HG03280 (cell line): ENCODE measurements around the gene SLN.

Experiments used
- ATAC-seq: cut with Tn5 transposase; IDR thresholded peaks from one replicate; pipeline ENCODE4 v1.9.1; 2021; ENCODE audit warnings: mild to moderate bottlenecking, moderate library complexity; ENCODE audit not compliant: unreplicated experiment

The SLN gene

GRCh38 chr11:107688322-107688918 is 23.4 kb downstream of the SLN start:
- ATAC-seq = no peak

- no peak for ATAC-seq
Observed at GRCh38 chr11:107683807-107684206, 28.0 kb downstream of the SLN start.

- ATAC-seq = no peak
Observed at GRCh38 chr11:107683061-107683460, 28.8 kb downstream of the SLN start.

DNA sequence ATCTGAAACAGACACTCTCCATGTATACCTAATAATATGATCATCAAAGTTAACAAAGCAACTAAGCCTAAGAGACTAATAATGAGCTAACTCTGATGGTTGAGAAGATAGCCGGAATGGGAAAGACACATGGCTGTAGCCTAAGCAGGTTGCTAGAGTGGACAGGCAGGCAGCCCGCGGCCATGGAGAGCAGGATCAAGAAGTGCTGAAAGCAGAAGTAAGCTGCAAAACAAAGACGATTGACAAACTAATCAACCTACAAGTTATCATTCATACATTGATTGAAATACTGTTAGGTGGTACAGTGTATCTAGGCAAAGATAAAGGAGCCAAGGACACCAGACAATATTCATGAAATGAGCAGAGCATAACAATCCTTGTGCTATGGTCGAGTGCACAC is 29.3 kb downstream of the SLN start:
- ATAC-seq = no peak

GRCh38 chr11:107682171-107682570 is 29.7 kb downstream of the SLN start:
- ATAC-seq = no peak

DNA sequence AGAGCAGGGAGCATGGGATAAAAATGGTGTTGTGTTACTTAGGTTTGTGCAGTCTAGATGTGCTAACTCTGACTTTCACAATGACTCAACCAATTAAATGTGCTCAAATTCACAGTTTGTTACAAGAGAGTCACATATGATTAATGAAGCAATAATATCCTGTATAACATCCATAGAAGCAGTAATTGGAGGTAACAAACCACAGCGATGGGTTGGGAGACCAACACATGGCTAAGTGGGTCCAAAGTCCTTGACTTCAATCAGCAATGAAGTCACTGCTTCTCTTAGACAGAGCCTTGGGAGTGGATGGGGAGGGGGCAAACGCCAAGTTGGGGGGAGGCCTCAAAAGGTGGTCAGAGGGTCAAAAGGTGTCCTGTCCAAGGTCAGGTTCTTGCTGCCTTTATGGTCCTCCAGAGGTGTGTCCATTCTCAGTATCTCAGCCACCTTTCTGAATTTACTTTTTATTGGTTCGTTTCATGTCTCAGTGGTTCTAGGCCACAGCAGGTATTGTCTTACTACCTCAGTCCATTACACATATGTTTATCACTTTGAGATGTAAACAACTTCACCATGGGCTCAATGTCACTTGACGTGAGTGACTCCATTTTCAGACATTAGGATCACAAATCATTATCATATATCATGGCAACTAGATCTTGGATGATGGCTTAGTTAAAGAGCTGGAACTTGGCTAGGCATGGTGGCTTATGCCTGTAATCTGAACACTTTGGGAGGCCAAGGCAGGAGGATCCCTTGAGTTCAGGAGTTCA is 32.4 kb downstream of the SLN start:
- ATAC-seq = no peak

- no peak for ATAC-seq
Observed at GRCh38 chr11:107678632-107678971, 33.3 kb downstream of the SLN start.

DNA sequence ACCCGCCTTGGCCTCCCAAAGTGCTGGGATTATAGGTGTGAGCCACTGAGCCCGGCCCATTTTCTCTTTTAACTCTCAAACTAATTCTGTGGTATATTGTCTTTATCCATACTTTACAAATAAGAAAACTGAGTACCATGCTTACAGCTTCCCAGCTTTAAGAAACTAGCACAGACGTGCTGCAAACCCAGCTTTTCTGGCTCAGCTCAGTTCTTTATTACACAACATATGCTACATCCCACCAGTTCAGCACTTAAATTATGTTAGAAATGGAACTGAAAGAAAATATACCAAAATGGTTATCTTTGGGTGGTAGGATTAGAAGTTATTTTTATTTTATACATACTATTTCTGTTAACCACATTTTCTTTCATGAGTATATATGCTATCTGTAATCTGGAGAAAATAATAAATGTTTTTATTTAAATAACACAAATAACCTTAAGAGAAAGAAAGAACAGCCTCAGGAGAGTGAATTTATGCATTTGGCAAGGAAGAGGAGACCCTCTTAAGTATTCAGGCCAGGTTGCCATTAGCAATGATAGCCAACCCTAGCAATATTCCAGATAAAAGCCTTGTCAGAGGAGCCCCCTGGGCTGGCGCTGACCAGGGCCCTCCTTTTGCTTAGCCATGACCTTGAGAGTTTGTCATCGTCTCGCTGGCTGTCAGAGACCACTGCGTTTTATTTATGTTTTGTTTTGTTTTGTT is 33.8 kb downstream of the SLN start:
- no peak for ATAC-seq

DNA sequence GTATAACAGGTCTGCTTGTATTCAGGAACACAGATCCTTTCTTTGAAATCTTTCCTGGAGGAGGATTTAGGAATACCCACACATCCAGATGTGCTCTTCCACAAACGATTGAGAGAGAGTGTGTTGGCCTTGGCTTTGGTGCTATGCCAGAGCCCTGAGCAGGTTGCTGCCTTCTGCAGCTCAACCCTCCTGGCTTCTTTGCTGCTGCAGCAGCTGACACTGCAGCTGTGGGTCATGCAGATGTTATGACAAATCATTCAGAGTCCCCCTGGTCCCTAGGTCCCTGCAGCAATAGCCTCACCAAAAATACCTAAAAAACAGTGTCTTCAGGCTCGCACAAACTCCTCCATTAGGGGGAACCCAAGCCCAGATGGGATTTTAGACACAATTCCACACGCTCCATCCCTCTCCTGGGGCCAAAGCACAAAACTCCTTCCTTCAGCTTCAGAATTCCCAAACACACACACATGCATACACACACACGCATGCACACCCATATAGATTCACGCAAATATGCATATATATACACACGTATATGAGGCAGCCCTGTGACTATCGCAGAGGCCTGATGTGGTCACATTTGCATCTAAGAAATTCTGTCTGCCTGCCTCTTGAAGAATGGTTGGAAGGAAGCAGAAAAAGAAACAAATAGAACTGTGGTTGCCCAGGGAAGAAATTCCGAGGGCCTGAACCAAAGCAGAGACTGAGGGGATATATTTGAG is 35.4 kb downstream of the SLN start:
- ATAC-seq = no peak

- ATAC-seq = no peak
Observed at GRCh38 chr11:107675902-107676301, 36.0 kb downstream of the SLN start.

GRCh38 chr11:107669893-107670601 is 41.8 kb downstream of the SLN start:
- ATAC-seq = no peak

DNA sequence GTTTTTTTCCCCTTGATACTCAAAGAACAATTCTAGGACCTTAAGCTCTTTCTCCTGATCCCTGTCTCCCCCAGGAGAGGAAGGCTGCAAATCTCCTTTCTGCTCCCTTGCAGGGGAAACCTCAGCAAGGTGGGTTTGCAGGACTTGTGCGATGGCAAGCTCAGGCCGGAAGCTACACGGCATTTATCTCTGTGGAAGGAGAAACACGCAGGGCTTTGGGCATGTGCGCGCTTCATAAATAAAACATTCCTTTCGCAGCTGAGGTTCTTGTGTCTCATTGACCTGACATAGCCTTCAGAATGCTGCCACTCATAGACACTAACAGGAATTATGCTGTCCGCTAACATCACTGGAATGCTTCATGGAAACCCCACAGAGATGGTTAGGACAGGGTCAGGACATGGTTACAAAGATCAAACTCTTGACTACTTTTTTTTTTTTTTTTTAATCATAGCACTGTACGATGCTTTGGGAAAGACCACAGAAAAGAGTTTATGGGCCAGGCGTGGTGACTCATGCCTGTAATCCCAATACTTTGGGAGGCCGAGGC is 42.6 kb downstream of the SLN start:
- ATAC-seq = no peak

- no peak for ATAC-seq
Observed at GRCh38 chr11:107666911-107667613, 44.8 kb downstream of the SLN start.

DNA sequence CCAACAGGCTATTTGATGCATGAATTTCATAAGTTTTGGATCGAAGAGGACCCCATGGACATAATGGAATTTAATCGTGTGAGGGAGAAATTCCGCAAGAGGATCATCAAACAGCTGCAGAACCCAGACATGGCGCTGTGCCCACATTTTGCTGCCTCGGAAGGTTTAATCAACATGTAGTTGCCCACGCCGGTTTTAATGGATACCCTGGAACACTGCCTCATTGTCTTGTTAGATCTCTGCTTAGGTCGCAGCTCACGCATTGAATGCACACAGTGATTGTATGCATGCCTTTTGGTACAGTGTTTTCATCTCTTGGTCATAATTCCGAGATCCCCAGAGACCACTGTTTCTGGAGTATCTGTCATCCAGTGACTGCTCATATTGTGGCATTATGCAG is 46.8 kb downstream of the SLN start:
- no peak for ATAC-seq

- ATAC-seq = no peak
Observed at GRCh38 chr11:107661656-107662055, 50.2 kb downstream of the SLN start.

DNA sequence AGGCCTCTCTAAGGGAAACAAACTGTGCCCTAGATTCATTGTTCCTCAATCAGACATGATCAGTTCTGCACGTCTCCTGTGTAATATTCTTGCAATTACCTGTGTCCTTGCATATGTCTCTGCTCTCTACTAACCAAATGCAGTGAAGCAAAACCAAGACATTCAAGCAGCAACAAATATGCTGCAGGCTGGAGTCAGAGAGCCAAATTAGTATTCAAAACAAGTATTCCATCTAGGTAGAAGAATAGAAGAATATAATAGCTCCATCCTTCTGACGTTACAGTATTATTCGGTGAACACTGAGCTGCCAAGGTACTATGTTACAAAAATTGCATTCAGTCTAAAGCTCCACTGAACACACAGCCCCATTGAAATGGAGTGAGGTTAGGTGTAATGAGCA is 51.8 kb downstream of the SLN start:
- ATAC-seq = no peak

- no peak for ATAC-seq
Observed at GRCh38 chr11:107659310-107659709, 52.5 kb downstream of the SLN start.
